Lung (tissue), 12 donors: Measurements from ENCODE around the gene CHRNA4. TPM values are rescaled to one million over a fixed set of nuclear protein-coding genes. Genes with fewer than 3 reads are reported as not detected.

Experiments used
- ATAC-seq: fragments of 200-7000 bp; cut with Tn5 transposase; one replicate; pipeline ENCODE4 v1.9.1; 2020; ENCODE audit warnings: moderate number of reproducible peaks; ENCODE audit not compliant: insufficient read depth, low FRiP score
- DNase-seq, 3 donors: peaks; one replicate each; pipeline ENCODE4 v3.0.0-alpha.2; 2013 to 2017
- H3K27ac ChIP-seq, 2 donors: one replicate each; pipeline ENCODE4 v1.5.1; 2013; ENCODE audit warnings: mild to moderate bottlenecking in 2 of 2, moderate library complexity in 2 of 2, control low read depth in 1 of 2, inconsistent platforms in 1 of 2, low read depth in 1 of 2, low read length in 1 of 2
- H3K27me3 ChIP-seq, 3 donors: one replicate each; pipeline ENCODE4 v1.5.1; 2013; ENCODE audit warnings: low read length in 2 of 3; ENCODE audit not compliant: control insufficient read depth in 3 of 3, insufficient read depth in 3 of 3
- H3K36me3 ChIP-seq, 4 donors: one replicate each; pipeline ENCODE4 v1.5.1; 2013; ENCODE audit warnings: low read length in 4 of 4, mild to moderate bottlenecking in 1 of 4, moderate library complexity in 1 of 4; ENCODE audit not compliant: control insufficient read depth in 4 of 4, insufficient read depth in 4 of 4
- H3K4me1 ChIP-seq, 5 donors: one replicate each; pipeline ENCODE4 v1.5.1; 2013; ENCODE audit warnings: low read length in 5 of 5, mild to moderate bottlenecking in 2 of 5, moderate library complexity in 1 of 5; ENCODE audit not compliant: control insufficient read depth in 5 of 5, insufficient read depth in 5 of 5
- H3K4me3 ChIP-seq: one replicate; pipeline ENCODE4 v1.5.1; 2013; ENCODE audit warnings: mild to moderate bottlenecking, control low read depth, moderate library complexity
- H3K9ac ChIP-seq, 2 donors: one replicate each; pipeline ENCODE4 v1.5.1; 2013; ENCODE audit warnings: low read length in 2 of 2, control low read depth in 1 of 2; ENCODE audit not compliant: insufficient read depth in 1 of 2
- H3K9me3 ChIP-seq, 4 donors: one replicate each; pipeline ENCODE4 v1.5.1; 2013; ENCODE audit warnings: low read length in 3 of 4, mild to moderate bottlenecking in 1 of 4, moderate library complexity in 1 of 4; ENCODE audit not compliant: control insufficient read depth in 4 of 4, insufficient read depth in 3 of 4
- CTCF ChIP-seq: IDR thresholded peaks from 2 replicates; pipeline ENCODE4 v1.5.1; 2012; ENCODE audit warnings: mild to moderate bottlenecking; ENCODE audit errors: control extremely low read depth, extremely low read depth
- WGBS, 2 donors: extraction: QIAGEN DNeasy Blood & Tissue Kit; methylation state at CpG; one replicate each; pipeline ENCODE4 v1.1.7; 2013; 5-methylcytosine and 5-hydroxymethylcytosine counted together
- polyA plus RNA-seq, 2 donors: library from polyadenylated mRNA; stranded (reverse); fragments of 200-250 nt; gene quantifications; one replicate each; pipeline ENCODE4 v1.2.1, GENCODE V29; 2013
- total RNA-seq, 2 donors: library from RNA; depleted of rRNA in 1 of 2; stranded (reverse); fragments of >200 nt in 1 of 2; gene quantifications; one replicate each; pipeline ENCODE4 v1.2.1, GENCODE V29; 2014 to 2021
- donor health status: control.
- donor health status: control.
- donor health status: Bipolar disorder and iron deficiency.
- donor health status: healthy.
- donor health status: DM: yes; HTN: yes; CAD: no.

CHRNA4 gene
- total and polyA plus RNA-seq, 4 donors, result 0.01 to 1.1 (median 0.46) TPM

- H3K4me3 ChIP-seq, result no peak overlapping the region
- no peak for TF ChIP-seq CTCF
- H3K27ac ChIP-seq, result no peak overlapping the region
- no peaks in the 10 kb centered on the region for H3K36me3 ChIP-seq
- no peak for ATAC-seq
- H3K27me3 ChIP-seq, result peaks cover 0 to 6% (median 0%) of the 10 kb centered on the region in 3 donors
- H3K4me1 ChIP-seq, result peaks cover 0 to 35% (median 7%) of the 10 kb centered on the region in 5 donors
- WGBS, 2 donors, result 88% methylated on average over 12 of the region's 12 CpGs
- no peaks in the 10 kb centered on the region for H3K9me3 ChIP-seq
- H3K9ac ChIP-seq, result no peak overlapping the region
- DNase-seq, result no peak
Measured at GRCh38 chr20:63351326-63351700, 9.8 kb downstream of the CHRNA4 start.

- no peak for ATAC-seq
- DNase-seq, result no peak
- Histone ChIP-seq H3K4me1 (peaks cover 0 to 41% (median 7%) of the 10 kb centered on the region in 5 donors), H3K9me3 (no peaks in the 10 kb centered on the region), H3K9ac (no peak overlapping the region), H3K27me3 (peaks cover 0 to 6% (median 0%) of the 10 kb centered on the region in 3 donors), H3K4me3 (no peak overlapping the region), H3K36me3 (no peaks in the 10 kb centered on the region), H3K27ac (no peak overlapping the region)
- no peak for TF ChIP-seq CTCF
- 88 to 96% methylated on average over 39 to 46 of the region's 46 CpGs for WGBS, 2 donors
Measured at GRCh38 chr20:63350597-63351325, 10.4 kb downstream of the CHRNA4 start.

GRCh38 chr20:63350196-63350595 is 11.0 kb downstream of the CHRNA4 start:
- no peak overlapping the region for H3K4me3 ChIP-seq
- no peak overlapping the region for H3K27ac ChIP-seq
- peaks cover 0 to 46% (median 7%) of the 10 kb centered on the region in 5 donors for H3K4me1 ChIP-seq
- ATAC-seq, result no peak
- 94 to 97% methylated on average over 33 of the region's 33 CpGs for WGBS, 2 donors
- H3K9me3 ChIP-seq, result no peaks in the 10 kb centered on the region
- DNase-seq, result no peak
- H3K27me3 ChIP-seq, result peaks cover 0 to 8% (median 0%) of the 10 kb centered on the region in 3 donors
- no peak for TF ChIP-seq CTCF
- H3K9ac ChIP-seq, result no peak overlapping the region
- no peaks in the 10 kb centered on the region for H3K36me3 ChIP-seq

GRCh38 chr20:63349516-63349895 is 11.6 kb downstream of the CHRNA4 start:
- Histone ChIP-seq H3K27me3 (peaks cover 0 to 6% (median 0%) of the 10 kb centered on the region in 3 donors), H3K9me3 (no peaks in the 10 kb centered on the region), H3K27ac (no peak overlapping the region), H3K36me3 (no peaks in the 10 kb centered on the region), H3K4me3 (no peak overlapping the region), H3K9ac (no peak overlapping the region), H3K4me1 (peaks cover 0 to 53% (median 7%) of the 10 kb centered on the region in 5 donors)
- DNase-seq, result no peak
- whole genome bisulfite sequencing, 2 donors, result 89 to 94% methylated on average over 29 of the region's 29 CpGs
- no peak for TF ChIP-seq CTCF
- no peak for ATAC-seq
